HG03196 (cell line): ENCODE data around the gene STARD4.

Experiments used
- ATAC-seq: cut with Tn5 transposase; IDR thresholded peaks from one replicate; pipeline ENCODE4 v1.9.1; 2021; ENCODE audit not compliant: unreplicated experiment

STARD4 gene

GRCh38 chr5:111512375-111513130, at the start of gene STARD4:
TSS of gene STARD4 (minus strand) at chr5:111512535. CDS start at chr5:111507433, 5,102 bp downstream.
- ATAC-seq = peak; percentile 94

GRCh38 chr5:111559680-111560079, 47.3 kb upstream of the STARD4 start:
- no peak for ATAC-seq

- ATAC-seq = no peak
Measured at GRCh38 chr5:111557686-111558085, 45.4 kb upstream of the STARD4 start.

- no peak for ATAC-seq
Measured at GRCh38 chr5:111557111-111557510, 44.8 kb upstream of the STARD4 start.

- no peak for ATAC-seq
Measured at GRCh38 chr5:111556501-111556900, 44.2 kb upstream of the STARD4 start.

- no peak for ATAC-seq
Measured at GRCh38 chr5:111555760-111556159, 43.4 kb upstream of the STARD4 start.

- ATAC-seq = no peak
Measured at GRCh38 chr5:111553868-111554267, 41.5 kb upstream of the STARD4 start.

- ATAC-seq = no peak
Measured at GRCh38 chr5:111552896-111553295, 40.6 kb upstream of the STARD4 start.

GRCh38 chr5:111552492-111552891, 40.2 kb upstream of the STARD4 start:
- no peak for ATAC-seq

- ATAC-seq = no peak
Measured at GRCh38 chr5:111551569-111552275, 39.4 kb upstream of the STARD4 start.

- ATAC-seq = no peak
Measured at GRCh38 chr5:111551161-111551560, 38.8 kb upstream of the STARD4 start.

- peak; percentile 86 for ATAC-seq
Measured at GRCh38 chr5:111550282-111551020, 38.1 kb upstream of the STARD4 start.

GRCh38 chr5:111548992-111549649, 36.8 kb upstream of the STARD4 start:
- no peak for ATAC-seq

- no peak for ATAC-seq
Measured at GRCh38 chr5:111548348-111548950, 36.1 kb upstream of the STARD4 start.

- no peak for ATAC-seq
Measured at GRCh38 chr5:111545031-111545430, 32.7 kb upstream of the STARD4 start.

- no peak for ATAC-seq
Measured at GRCh38 chr5:111537141-111538024, 25.0 kb upstream of the STARD4 start.

- no peak for ATAC-seq
Measured at GRCh38 chr5:111535879-111536549, 23.7 kb upstream of the STARD4 start.

- no peak for ATAC-seq
Measured at GRCh38 chr5:111532886-111533582, 20.7 kb upstream of the STARD4 start.

GRCh38 chr5:111530298-111530740, 18.0 kb upstream of the STARD4 start:
- peak; percentile 97 for ATAC-seq
